GM12878 (cell line): ENCODE data around the gene PLA2G4E. TPM values are rescaled to one million over a fixed set of nuclear protein-coding genes. Genes with fewer than 3 reads are reported as not detected.

Source experiments
- ATF7 ChIP-seq: fragments of 450-650 bp; IDR thresholded peaks from 2 replicates; pipeline ENCODE4 v1.6.1; 2016; ENCODE audit warnings: low read depth, mild to moderate bottlenecking
- BMI1 ChIP-seq: fragments of 450-650 bp; IDR thresholded peaks from 2 replicates; pipeline ENCODE4 v1.6.1; 2016; ENCODE audit warnings: mild to moderate bottlenecking, moderate library complexity, borderline replicate concordance
- CBFB ChIP-seq: IDR thresholded peaks from 2 replicates; pipeline ENCODE4 v1.6.1; 2016; ENCODE audit warnings: antibody characterized with exemption, low read depth
- CBX5 ChIP-seq: sonication (generic); IDR thresholded peaks from 2 replicates; pipeline ENCODE4 v1.6.1; 2016; ENCODE audit warnings: low read depth, moderate library complexity, mild to moderate bottlenecking, inconsistent platforms
- CEBPZ ChIP-seq: fragments of 150-350 bp; IDR thresholded peaks from 2 replicates; pipeline ENCODE4 v1.6.1; 2016; ENCODE audit warnings: low read depth, low read length
- CUX1 ChIP-seq: IDR thresholded peaks from 2 replicates; pipeline ENCODE4 v1.6.1; 2012; ENCODE audit warnings: improper control_type of control experiment, low read depth, low read length; ENCODE audit not compliant: insufficient replicate concordance
- E2F4 ChIP-seq: IDR thresholded peaks from 2 replicates; pipeline ENCODE4 v1.6.1; 2012; ENCODE audit warnings: low read depth, low read length, improper control_type of control experiment
- IKZF1 ChIP-seq: fragments of 450-650 bp; conservative IDR thresholded peaks from 2 replicates; pipeline ENCODE4 v1.6.1; 2017; ENCODE audit warnings: antibody characterized with exemption, mild to moderate bottlenecking
- NR2C2 ChIP-seq: IDR thresholded peaks from 2 replicates; pipeline ENCODE4 v1.6.1; 2011; ENCODE audit warnings: borderline replicate concordance, low read depth; ENCODE audit not compliant: control insufficient read depth, insufficient read length
- POLR2AphosphoS5 ChIP-seq: IDR thresholded peaks from 2 replicates; pipeline ENCODE4 v1.6.1; 2011; ENCODE audit warnings: mild to moderate bottlenecking, low read length, inconsistent platforms
- SPI1 ChIP-seq: IDR thresholded peaks from 2 replicates; pipeline ENCODE4 v1.6.1; 2011; ENCODE audit warnings: low read depth, mild to moderate bottlenecking, low read length, moderate library complexity, borderline replicate concordance; ENCODE audit not compliant: insufficient read depth
- TCF7 ChIP-seq: IDR thresholded peaks from 2 replicates; pipeline ENCODE4 v1.6.1; 2014; ENCODE audit warnings: antibody characterized with exemption, borderline replicate concordance
- ZNF207 ChIP-seq: fragments of 450-650 bp; IDR thresholded peaks from 2 replicates; pipeline ENCODE4 v1.6.1; 2014; ENCODE audit warnings: antibody characterized with exemption, mild to moderate bottlenecking, borderline replicate concordance
- ZNF384 ChIP-seq: IDR thresholded peaks from 2 replicates; pipeline ENCODE4 v1.6.1; 2012; ENCODE audit warnings: low read depth, mild to moderate bottlenecking, low read length, improper control_type of control experiment, borderline replicate concordance
- ZNF592 ChIP-seq: fragments of 450-650 bp; IDR thresholded peaks from 2 replicates; pipeline ENCODE4 v1.6.1; 2017; ENCODE audit warnings: mild to moderate bottlenecking, moderate library complexity
- polyA plus RNA-seq, 11 experiments: library from polyadenylated mRNA; depleted of rRNA in 4 of 11; unstranded in 6 of 11; stranded (reverse) in 5 of 11; fragments of >200 nt; fragmentation: Nextera tagmentation in 4 of 11; fragmentation: Illumina TruSeq in 1 of 11; extraction: Ambion mirVana in 4 of 11; extraction: Trizol in 1 of 11; gene quantifications; 1 replicate in 1 of 11; 2 replicates in 10 of 11; pipeline versions ENCODE4 v1.2.1 to v1.2.3, GENCODE V29; 2011 to 2016; ENCODE audit warnings: inconsistent platforms in 2 of 11, missing spikeins in 2 of 11, low read depth in 1 of 11
- total RNA-seq, 4 experiments: library from RNA; depleted of rRNA in 3 of 4; stranded (reverse); fragments of >200 nt in 3 of 4; fragmentation: Illumina TruSeq in 1 of 4; extraction: Trizol in 1 of 4; gene quantifications; 2 replicates each; pipeline versions ENCODE4 v1.2.1 to v1.2.3, GENCODE V29; 2013 to 2021

PLA2G4E gene
- total and polyA plus RNA-seq, 10 of the 15 experiments (the other 5 are each of a cell fraction or from before 2014, with no cell fraction given) = 0.05 to 0.32 (median 0.06) TPM; not detected in 5

GRCh38 chr15:41971089-41971894, 49.5 kb downstream of the PLA2G4E start (continued):
- TF ChIP-seq CEBPZ = no peak
- no peak for TF ChIP-seq IKZF1
- TF ChIP-seq POLR2AphosphoS5 = peak; percentile 96
- no peak for TF ChIP-seq ZNF592
- TF ChIP-seq ZNF207 = no peak
- peak; percentile 78 for TF ChIP-seq ATF7
- TF ChIP-seq E2F4 = no peak
- 0 out of 2 replicates have a peak, but pooled peaks have one; percentile 61 for TF ChIP-seq CBFB
- no peak for TF ChIP-seq ZNF384
- peak; percentile 26; the same call in 1 of the 2 replicates for TF ChIP-seq TCF7
- no peak for TF ChIP-seq NR2C2
- TF ChIP-seq CUX1 = no peak
- TF ChIP-seq CBX5 = no peak
- no peak; the same call in 1 of the 2 replicates for TF ChIP-seq BMI1
- TF ChIP-seq SPI1 = peak; percentile 40; the same call in 1 of the 2 replicates
